ENCODE data around the gene ZNF224. TPM values are rescaled to one million over a fixed set of nuclear protein-coding genes. Genes with fewer than 3 reads are reported as not detected.
"Not testable (repeated sequence)": the region's sequence is repeated elsewhere in the genome, so short reads cannot be mapped to it uniquely, and the experiment has no call there.

The ZNF224 gene
- total RNA-seq, 4 donors from 2014 or later, result 12.5 to 33.0 (median 16.8) TPM

GRCh38 chr19:44113138-44113783 is 19.1 kb downstream of the ZNF224 start, which contains the start of gene ZNF225:
Gene ZNF225 (plus strand): TSS chr19:44113399. CDS start chr19:44115828, 2,429 bp downstream.
- peaks cover 0 to 31% (median 3%) of the 10 kb centered on the region in 3 donors for H3K9me3 ChIP-seq
- peaks cover 0 to 36% of the 10 kb centered on the region in 2 donors for H3K36me3 ChIP-seq
- H3K4me1 ChIP-seq, result peaks cover 3 to 27% (median 6%) of the 10 kb centered on the region in 3 donors
- TF ChIP-seq CTCF (IDR thresholded peaks at IDR 0.05), result no peak
- TF ChIP-seq POLR2AphosphoS5 (IDR thresholded peaks at IDR 0.05), result peak; percentile 84
- TF ChIP-seq EP300 (IDR thresholded peaks at IDR 0.05), result no peak
- no peak for TF ChIP-seq POLR2A (IDR thresholded peaks at IDR 0.05)
- H3K27me3 ChIP-seq, result no peaks in the 10 kb centered on the region
- peak within 1 kb of the TSS; percentile 67 to 83 for H3K4me3 ChIP-seq
- 0 to 1% methylated on average over 7 to 19 of the region's 44 CpGs for WGBS, 2 donors (ENCODE audit: low coverage in 1 of 2)
- ATAC-seq, result peak; percentile 100
- H3K27ac ChIP-seq, result peak within 1 kb of the TSS; percentile 45 to 83 (median 80)

- Histone ChIP-seq H3K4me3 (peak overlapping the region; percentile 67 to 83), H3K36me3 (peaks cover 0 to 41% of the 10 kb centered on the region in 2 donors), H3K27ac (peak overlapping the region; percentile 44 to 83 (median 80)), H3K4me1 (peaks cover 3 to 27% (median 6%) of the 10 kb centered on the region in 3 donors), H3K27me3 (no peaks in the 10 kb centered on the region), H3K9me3 (peaks cover 0 to 24% (median 2%) of the 10 kb centered on the region in 3 donors)
- no peak for TF ChIP-seq POLR2A (IDR thresholded peaks at IDR 0.05)
- no peak for TF ChIP-seq CTCF (IDR thresholded peaks at IDR 0.05)
- TF ChIP-seq POLR2AphosphoS5 (IDR thresholded peaks at IDR 0.05), result no peak
- TF ChIP-seq EP300 (IDR thresholded peaks at IDR 0.05), result no peak
- no peak for ATAC-seq
- 3 to 13% methylated on average over 6 to 13 of the region's 18 CpGs for WGBS, 2 donors (ENCODE audit: low coverage in 1 of 2)
Observed at GRCh38 chr19:44113784-44114390, 19.7 kb downstream of the ZNF224 start.

GRCh38 chr19:44121162-44121561 is 27.0 kb downstream of the ZNF224 start:
- WGBS, 2 donors (ENCODE audit: low coverage in 1 of 2), result 93 to 95% methylated on average over 3 to 4 of the region's 4 CpGs
- H3K4me3 ChIP-seq, H3K4me1 ChIP-seq, ATAC-seq, H3K27me3 ChIP-seq, H3K27ac ChIP-seq: not testable (repeated sequence)
- Histone ChIP-seq H3K9me3 (peaks cover 0 to 63% (median 2%) of the 10 kb centered on the region in 3 donors), H3K36me3 (peaks cover 0 to 99% of the 10 kb centered on the region in 2 donors)

- no peaks in the 10 kb centered on the region for H3K4me1 ChIP-seq
- 90 to 94% methylated on average over 2 to 5 of the region's 5 CpGs for WGBS, 2 donors (ENCODE audit: low coverage in 1 of 2)
- ATAC-seq, result no peak
- TF ChIP-seq CTCF (IDR thresholded peaks at IDR 0.05) (no peak), POLR2AphosphoS5 (IDR thresholded peaks at IDR 0.05) (no peak), EP300 (IDR thresholded peaks at IDR 0.05) (no peak), POLR2A (IDR thresholded peaks at IDR 0.05) (no peak)
- H3K4me3 ChIP-seq, result no peak overlapping the region
- peaks cover 13 to 59% of the 10 kb centered on the region in 2 donors for H3K36me3 ChIP-seq
- no peaks in the 10 kb centered on the region for H3K27me3 ChIP-seq
- H3K9me3 ChIP-seq, result peaks cover 0 to 64% (median 0%) of the 10 kb centered on the region in 3 donors
- no peak overlapping the region for H3K27ac ChIP-seq
Observed at GRCh38 chr19:44131955-44132354, 37.8 kb downstream of the ZNF224 start.

GRCh38 chr19:44141191-44142058 is 47.3 kb downstream of the ZNF224 start, which contains the start of gene ZNF234:
Gene ZNF234 (plus strand): TSS chr19:44141554. CDS start chr19:44144633, 3,079 bp downstream.
- TF ChIP-seq CTCF (IDR thresholded peaks at IDR 0.05) (peak in 1 of 4 experiments; percentile 10), POLR2A (IDR thresholded peaks at IDR 0.05) (no peak), POLR2AphosphoS5 (IDR thresholded peaks at IDR 0.05) (peak; percentile 61)
- WGBS, 2 donors (ENCODE audit: low coverage in 1 of 2), result 1 to 2% methylated on average over 20 to 22 of the region's 52 CpGs
- peak; percentile 94 for ATAC-seq
- peak within 1 kb of the TSS; percentile 65 to 87 (median 82) for H3K27ac ChIP-seq
- H3K4me3 ChIP-seq, result peak within 1 kb of the TSS; percentile 77 to 90
- no peaks in the 10 kb centered on the region for H3K27me3 ChIP-seq
- H3K4me1 ChIP-seq, result peaks cover 4 to 27% (median 8%) of the 10 kb centered on the region in 3 donors
- peaks cover 0 to 30% of the 10 kb centered on the region in 2 donors for H3K36me3 ChIP-seq
- no peaks in the 10 kb centered on the region for H3K9me3 ChIP-seq
